H9 (cell line): ENCODE measurements around the gene PER2. TPM values are rescaled to one million over a fixed set of nuclear protein-coding genes. Genes with fewer than 3 reads are reported as not detected.

Source experiments
- DNase-seq: peaks from one replicate; pipeline ENCODE4 v3.0.0-alpha.2; 2017
- H2AFZ ChIP-seq: one replicate; pipeline ENCODE4 v1.6.1; 2013; ENCODE audit warnings: mild to moderate bottlenecking, low read length, control low read depth, moderate library complexity
- H2AK5ac ChIP-seq: 2 replicates; pipeline ENCODE4 v1.6.1; 2013; ENCODE audit warnings: low read length, control low read depth, mixed read lengths; ENCODE audit not compliant: insufficient read length
- H2BK120ac ChIP-seq: one replicate; pipeline ENCODE4 v1.6.1; 2013; ENCODE audit warnings: low read depth, mild to moderate bottlenecking, low read length, control low read depth, inconsistent platforms; ENCODE audit not compliant: poor library complexity, severe bottlenecking
- H2BK12ac ChIP-seq: 2 replicates; pipeline ENCODE4 v1.6.1; 2013; ENCODE audit warnings: low read length, control low read depth, mixed read lengths, low read depth; ENCODE audit not compliant: insufficient read length
- H2BK15ac ChIP-seq: 2 replicates; pipeline ENCODE4 v1.6.1; 2013; ENCODE audit warnings: low read depth, low read length, control low read depth
- H2BK20ac ChIP-seq: one replicate; pipeline ENCODE4 v1.6.1; 2013; ENCODE audit warnings: low read depth, mild to moderate bottlenecking, low read length, control low read depth, inconsistent platforms; ENCODE audit not compliant: poor library complexity, severe bottlenecking
- H2BK5ac ChIP-seq: 2 replicates; pipeline ENCODE4 v1.6.1; 2013; ENCODE audit warnings: low read length, control low read depth, mixed read lengths; ENCODE audit not compliant: insufficient read length
- H3K14ac ChIP-seq: 2 replicates; pipeline ENCODE4 v1.6.1; 2013; ENCODE audit warnings: low read length, control low read depth; ENCODE audit not compliant: insufficient read depth
- H3K18ac ChIP-seq: 2 replicates; pipeline ENCODE4 v1.6.1; 2013; ENCODE audit warnings: low read depth, mild to moderate bottlenecking, mixed read lengths, low read length, control low read depth; ENCODE audit not compliant: insufficient read length
- H3K23ac ChIP-seq: 2 replicates; pipeline ENCODE4 v1.6.1; 2013; ENCODE audit warnings: low read length, control low read depth, mixed read lengths, low read depth; ENCODE audit not compliant: insufficient read length
- H3K23me2 ChIP-seq: 2 replicates; pipeline ENCODE4 v1.6.1; 2013; ENCODE audit warnings: low read depth, mild to moderate bottlenecking, mixed read lengths, low read length, control low read depth; ENCODE audit not compliant: insufficient read length, poor library complexity, severe bottlenecking
- H3K27ac ChIP-seq: 2 replicates; pipeline ENCODE4 v1.5.1; 2013; ENCODE audit warnings: low read length, control low read depth, mixed read lengths, low read depth; ENCODE audit not compliant: insufficient read length
- H3K27me3 ChIP-seq: 2 replicates; pipeline ENCODE4 v1.6.1; 2013; ENCODE audit warnings: low read length, control low read depth, inconsistent platforms; ENCODE audit not compliant: insufficient read depth
- H3K4ac ChIP-seq: 2 replicates; pipeline ENCODE4 v1.6.1; 2013; ENCODE audit warnings: low read depth, mild to moderate bottlenecking, control low read depth, inconsistent platforms, low read length, moderate library complexity
- H3K4me1 ChIP-seq: 2 replicates; pipeline ENCODE4 v1.6.1; 2013; ENCODE audit warnings: low read length, control low read depth, inconsistent platforms; ENCODE audit not compliant: insufficient read depth
- H3K4me2 ChIP-seq: 2 replicates; pipeline ENCODE4 v1.6.1; 2013; ENCODE audit warnings: low read length, control low read depth, mixed read lengths; ENCODE audit not compliant: insufficient read length, insufficient read depth
- H3K56ac ChIP-seq: 2 replicates; pipeline ENCODE4 v1.6.1; 2013; ENCODE audit warnings: low read depth, mild to moderate bottlenecking, mixed read lengths, low read length, control low read depth; ENCODE audit not compliant: insufficient read length
- H3K79me1 ChIP-seq: 2 replicates; pipeline ENCODE4 v1.6.1; 2013; ENCODE audit warnings: low read depth, mild to moderate bottlenecking, moderate library complexity, low read length, control low read depth, inconsistent platforms; ENCODE audit not compliant: insufficient read depth, poor library complexity, severe bottlenecking
- H3K79me2 ChIP-seq: 2 replicates; pipeline ENCODE4 v1.6.1; 2013; ENCODE audit warnings: low read length, control low read depth, inconsistent platforms; ENCODE audit not compliant: insufficient read depth
- H3K9ac ChIP-seq: 2 replicates; pipeline ENCODE4 v1.6.1; 2013; ENCODE audit warnings: low read length, control low read depth, mixed read lengths; ENCODE audit not compliant: insufficient read length; ENCODE audit errors: extremely low read depth
- H3K9me3 ChIP-seq: one replicate; pipeline ENCODE4 v1.6.1; 2013; ENCODE audit warnings: low read depth, low read length, inconsistent platforms; ENCODE audit not compliant: control insufficient read depth
- H3T11ph ChIP-seq: one replicate; pipeline ENCODE4 v1.6.1; 2013; ENCODE audit warnings: mild to moderate bottlenecking, low read length, control low read depth, inconsistent platforms
- H4K20me1 ChIP-seq: one replicate; pipeline ENCODE4 v1.6.1; 2013; ENCODE audit not compliant: control insufficient read depth, insufficient read length, insufficient read depth
- H4K5ac ChIP-seq: 2 replicates; pipeline ENCODE4 v1.6.1; 2013; ENCODE audit warnings: low read depth, mild to moderate bottlenecking, mixed read lengths, low read length, control low read depth; ENCODE audit not compliant: insufficient read length
- H4K8ac ChIP-seq: replicated peaks from 2 replicates; pipeline ENCODE4 v1.6.1; 2013; ENCODE audit warnings: low read length, control low read depth, mixed read lengths, low read depth; ENCODE audit not compliant: insufficient read length
- H4K91ac ChIP-seq: 2 replicates; pipeline ENCODE4 v1.6.1; 2013; ENCODE audit warnings: low read depth, mild to moderate bottlenecking, moderate library complexity, mixed read lengths, low read length, control low read depth; ENCODE audit not compliant: insufficient read length
- H3K27ac Mint-ChIP-seq, 3 experiments: 2 replicates in 2 of 3; 3 replicates in 1 of 3; pipeline ENCODE4 v1.8.0; 2020 to 2021; ENCODE audit warnings: mixed read lengths in 3 of 3, mild to moderate bottlenecking in 1 of 3, moderate library complexity in 1 of 3
- H3K27me3 Mint-ChIP-seq: 2 replicates; pipeline ENCODE4 v1.8.0; 2021; ENCODE audit warnings: low read depth, mild to moderate bottlenecking, moderate library complexity, mixed read lengths
- H3K36me3 Mint-ChIP-seq, 3 experiments: 2 replicates in 2 of 3; 3 replicates in 1 of 3; pipeline ENCODE4 v1.8.0; 2020 to 2021; ENCODE audit warnings: low read depth in 3 of 3, mixed read lengths in 3 of 3; ENCODE audit not compliant: insufficient read depth in 1 of 3
- H3K4me1 Mint-ChIP-seq, 2 experiments: 2 replicates each; pipeline ENCODE4 v1.8.0; 2020; ENCODE audit warnings: mixed read lengths in 2 of 2
- H3K4me3 Mint-ChIP-seq, 2 experiments: 2 replicates in 1 of 2; 3 replicates in 1 of 2; pipeline ENCODE4 v1.8.0; 2020 to 2021; ENCODE audit warnings: mild to moderate bottlenecking in 2 of 2, mixed read lengths in 2 of 2, moderate library complexity in 1 of 2
- H3K9me3 Mint-ChIP-seq, 2 experiments: 2 replicates in 1 of 2; 3 replicates in 1 of 2; pipeline ENCODE4 v1.8.0; 2020; ENCODE audit warnings: mild to moderate bottlenecking in 2 of 2, mixed read lengths in 2 of 2, moderate library complexity in 1 of 2
- CTCF ChIP-seq: fragments of 200-600 bp; sonication (generic); conservative IDR thresholded peaks from 3 replicates; pipeline ENCODE4 v1.8.0; 2021; ENCODE audit warnings: antibody characterized with exemption, mild to moderate bottlenecking
- WGBS: extraction: QIAGEN DNeasy Blood & Tissue Kit; methylation state at CpG from one replicate; pipeline ENCODE4 v1.1.7; 2013; ENCODE audit warnings: missing lambda C conversion rate, low lambda C conversion rate, mixed read lengths; ENCODE audit not compliant: insufficient read length; ENCODE audit errors: extremely low coverage; 5-methylcytosine and 5-hydroxymethylcytosine counted together
- total RNA-seq: library from RNA; stranded (reverse); gene quantifications from 2 replicates; pipeline ENCODE4 v1.2.1, GENCODE V29; 2021

Gene PER2
- total RNA-seq, 1 experiment from 2014 or later: 12.9 TPM

GRCh38 chr2:238250896-238251295, 37.5 kb downstream of the PER2 start:
- H4K5ac ChIP-seq: no peak overlapping the region
- no peak for DNase-seq
- no peaks in the 10 kb centered on the region for H3K4me1 ChIP-seq
- no peak overlapping the region for H4K8ac ChIP-seq
- no peaks in the 10 kb centered on the region for H3K23me2 ChIP-seq
- no peak overlapping the region for H2AFZ ChIP-seq
- H3K18ac ChIP-seq: no peak overlapping the region
- no peaks in the 10 kb centered on the region for H3K9me3 ChIP-seq
- no peak overlapping the region for H3K9ac ChIP-seq
- H3K27me3 ChIP-seq: no peaks in the 10 kb centered on the region
- no peak overlapping the region for H2AK5ac ChIP-seq
- no CpG with 5 or more reads among the region's 7 CpGs for WGBS
- H3K79me2 ChIP-seq: no peaks in the 10 kb centered on the region
- Mint-ChIP-seq H3K4me3 (no peak overlapping the region), H3K36me3 (peaks cover 10 to 30% (median 22%) of the 10 kb centered on the region in 3 experiments; a peak in 6 of 7 replicates), H3K27me3 (no peaks in the 10 kb centered on the region; the same call in 1 of the 2 replicates), H3K9me3 (no peaks in the 10 kb centered on the region), H3K4me1 (no peaks in the 10 kb centered on the region), H3K27ac (no peak overlapping the region; a peak in 2 of 7 replicates)
- H2BK20ac ChIP-seq: no peak overlapping the region
- H2BK12ac ChIP-seq: no peak overlapping the region
- no peak overlapping the region for H3K56ac ChIP-seq
- H3K27ac ChIP-seq: no peak overlapping the region
- H3K14ac ChIP-seq: no peak overlapping the region
- no peak overlapping the region for H3K23ac ChIP-seq
- TF ChIP-seq CTCF: no peak
- H2BK15ac ChIP-seq: no peak overlapping the region
- H2BK120ac ChIP-seq: no peak overlapping the region
- H3T11ph ChIP-seq: no peak overlapping the region
- no peaks in the 10 kb centered on the region for H3K79me1 ChIP-seq
- H3K4me2 ChIP-seq: no peak overlapping the region
- no peaks in the 10 kb centered on the region for H4K20me1 ChIP-seq
- no peak overlapping the region for H4K91ac ChIP-seq
- H3K4ac ChIP-seq: no peak overlapping the region
- no peak overlapping the region for H2BK5ac ChIP-seq
